Stomach smooth muscle (tissue), 2 donors: Measurements from ENCODE around the gene INA.

Experiments
- H3K27ac ChIP-seq: one replicate; pipeline ENCODE4 v1.7.0; 2013; ENCODE audit warnings: mild to moderate bottlenecking, low read length, inconsistent platforms
- H3K27me3 ChIP-seq, 2 donors: one replicate each; pipeline ENCODE4 v1.7.0; 2013; ENCODE audit warnings: low read length in 2 of 2; ENCODE audit not compliant: insufficient read depth in 2 of 2, control insufficient read depth in 1 of 2
- H3K36me3 ChIP-seq, 2 donors: one replicate each; pipeline ENCODE4 v1.7.0; 2013; ENCODE audit warnings: low read length in 2 of 2; ENCODE audit not compliant: control insufficient read depth in 2 of 2, insufficient read depth in 2 of 2
- H3K4me1 ChIP-seq: one replicate; pipeline ENCODE4 v1.7.0; 2013; ENCODE audit warnings: low read length; ENCODE audit not compliant: control insufficient read depth, insufficient read depth
- H3K4me3 ChIP-seq, 2 donors: one replicate each; pipeline ENCODE4 v1.7.0; 2013; ENCODE audit warnings: low read length in 2 of 2
- H3K9ac ChIP-seq, 2 donors: one replicate each; pipeline ENCODE4 v1.7.0; 2013; ENCODE audit warnings: low read length in 2 of 2, mild to moderate bottlenecking in 1 of 2
- H3K9me3 ChIP-seq, 2 donors: one replicate each; pipeline ENCODE4 v1.7.0; 2013; ENCODE audit warnings: low read length in 2 of 2; ENCODE audit not compliant: control insufficient read depth in 2 of 2
- donor health status: healthy.
- donor health status: Pancreatic carcinoma.

Gene INA

DNA sequence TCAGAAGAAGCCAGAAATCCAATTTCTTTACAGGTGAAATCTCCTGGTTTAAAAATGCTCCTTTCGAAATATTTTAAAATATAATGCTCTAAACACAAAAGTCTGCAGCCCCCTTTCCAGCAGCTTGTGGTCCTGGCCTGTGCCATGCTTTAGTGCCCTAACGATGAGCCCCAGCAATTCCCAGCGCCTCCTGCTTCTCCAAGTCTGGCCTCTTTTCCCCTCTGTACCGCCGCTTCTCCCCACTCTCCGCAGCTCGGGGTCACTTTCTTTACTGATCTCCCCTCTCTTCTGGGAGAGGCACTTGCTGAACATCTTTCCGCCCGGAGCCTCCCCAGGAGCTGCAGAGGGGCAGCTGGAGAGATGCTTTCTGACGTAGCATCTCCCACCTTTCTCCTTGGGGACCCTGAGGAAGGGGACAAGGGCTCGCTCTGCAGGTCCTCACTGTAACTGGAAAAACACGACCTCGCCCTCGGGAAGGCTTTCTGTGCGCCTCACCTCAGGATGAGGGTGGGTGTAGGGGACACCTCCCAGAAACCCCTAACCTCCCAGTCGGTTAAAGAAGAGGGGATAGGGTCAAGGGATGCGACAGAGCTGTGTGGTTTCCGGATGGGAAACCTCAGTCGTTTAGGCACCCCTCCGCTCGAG lies 565 bp upstream of the INA start:
- no peak overlapping the region for H3K27ac ChIP-seq
- H3K9me3 ChIP-seq, result peaks cover 3 to 6% of the 10 kb centered on the region in 2 donors
- H3K9ac ChIP-seq, result no peak overlapping the region
- peaks cover 18% of the 10 kb centered on the region for H3K4me1 ChIP-seq
- no peaks in the 10 kb centered on the region for H3K36me3 ChIP-seq
- peaks cover 32 to 49% of the 10 kb centered on the region in 2 donors for H3K27me3 ChIP-seq
- no peak overlapping the region for H3K4me3 ChIP-seq

DNA sequence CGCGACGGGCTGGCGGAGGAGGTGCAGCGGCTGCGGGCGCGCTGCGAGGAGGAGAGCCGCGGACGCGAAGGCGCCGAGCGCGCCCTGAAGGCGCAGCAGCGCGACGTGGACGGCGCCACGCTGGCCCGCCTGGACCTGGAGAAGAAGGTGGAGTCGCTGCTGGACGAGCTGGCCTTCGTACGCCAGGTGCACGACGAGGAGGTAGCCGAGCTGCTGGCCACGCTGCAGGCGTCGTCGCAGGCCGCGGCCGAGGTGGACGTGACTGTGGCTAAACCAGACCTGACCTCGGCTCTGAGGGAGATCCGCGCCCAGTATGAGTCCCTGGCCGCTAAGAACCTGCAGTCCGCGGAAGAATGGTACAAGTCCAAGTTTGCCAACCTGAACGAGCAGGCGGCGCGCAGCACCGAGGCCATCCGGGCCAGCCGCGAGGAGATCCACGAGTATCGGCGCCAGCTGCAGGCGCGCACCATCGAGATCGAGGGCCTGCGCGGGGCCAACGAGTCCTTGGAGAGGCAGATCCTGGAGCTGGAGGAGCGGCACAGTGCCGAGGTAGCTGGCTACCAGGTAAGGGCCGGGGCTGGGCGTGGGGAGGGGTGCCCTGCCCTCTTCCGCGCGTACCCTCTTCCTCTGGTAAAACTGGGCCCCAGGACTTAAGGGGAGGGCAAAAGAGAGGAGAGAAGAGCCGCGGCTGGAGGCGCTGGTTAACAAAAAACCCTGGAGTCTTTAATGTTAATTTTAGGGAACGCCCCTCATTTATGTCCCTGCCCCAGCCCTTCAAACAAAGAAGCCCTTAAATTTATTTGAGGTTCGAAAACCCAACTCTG lies 987 bp downstream of the INA start:
- no peaks in the 10 kb centered on the region for H3K36me3 ChIP-seq
- H3K9me3 ChIP-seq, result peaks cover 3 to 6% of the 10 kb centered on the region in 2 donors
- H3K4me3 ChIP-seq, result peak overlapping the region in 1 of 2 donors; percentile 58
- H3K27ac ChIP-seq, result no peak overlapping the region
- H3K9ac ChIP-seq, result no peak overlapping the region
- peaks cover 18% of the 10 kb centered on the region for H3K4me1 ChIP-seq
- H3K27me3 ChIP-seq, result peaks cover 39 to 49% of the 10 kb centered on the region in 2 donors

DNA sequence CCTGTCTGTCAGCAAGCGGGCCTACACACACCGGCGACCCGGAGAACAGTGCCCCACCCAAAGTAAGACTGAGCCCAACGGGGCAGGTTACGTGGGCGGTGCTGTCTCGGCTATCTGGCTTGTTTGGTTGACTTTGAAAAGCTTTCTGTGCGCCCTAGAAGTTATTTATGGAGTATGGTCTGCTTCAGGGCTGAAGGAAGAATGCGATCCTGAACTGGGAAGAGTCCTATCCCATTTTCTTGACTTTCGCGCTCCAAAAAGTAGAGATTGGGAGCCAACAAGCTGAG lies 1.5 kb downstream of the INA start:
- peaks cover 13% of the 10 kb centered on the region for H3K4me1 ChIP-seq
- H3K4me3 ChIP-seq, result no peak overlapping the region
- H3K9ac ChIP-seq, result no peak overlapping the region
- H3K9me3 ChIP-seq, result peaks cover 3 to 6% of the 10 kb centered on the region in 2 donors
- no peak overlapping the region for H3K27ac ChIP-seq
- H3K36me3 ChIP-seq, result no peaks in the 10 kb centered on the region
- peaks cover 39 to 49% of the 10 kb centered on the region in 2 donors for H3K27me3 ChIP-seq

DNA sequence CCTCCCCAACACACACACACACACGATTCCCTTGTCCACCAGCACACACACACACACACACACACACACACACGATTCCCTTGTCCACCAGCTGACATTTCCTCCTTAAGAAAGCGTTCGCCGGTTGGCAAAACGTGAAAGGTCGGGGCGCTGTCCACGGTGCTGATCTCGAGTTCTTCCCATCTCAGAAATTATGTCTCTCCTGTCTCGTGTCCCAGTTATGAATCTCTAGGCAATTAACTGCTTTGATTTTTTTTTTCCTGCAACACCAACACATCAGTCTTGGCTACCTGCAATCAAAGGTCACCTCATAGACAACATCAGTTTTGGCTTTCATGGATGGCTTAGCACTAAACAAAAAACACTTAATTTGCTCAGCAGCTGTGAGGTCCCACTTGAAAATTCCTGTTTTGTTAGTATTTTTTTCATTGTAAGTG lies 1.9 kb downstream of the INA start:
- Histone ChIP-seq H3K4me1 (peaks cover 13% of the 10 kb centered on the region), H3K4me3 (no peak overlapping the region), H3K9me3 (peaks cover 3 to 6% of the 10 kb centered on the region in 2 donors), H3K9ac (no peak overlapping the region), H3K36me3 (no peaks in the 10 kb centered on the region), H3K27ac (no peak overlapping the region), H3K27me3 (peaks cover 39 to 49% of the 10 kb centered on the region in 2 donors)

DNA sequence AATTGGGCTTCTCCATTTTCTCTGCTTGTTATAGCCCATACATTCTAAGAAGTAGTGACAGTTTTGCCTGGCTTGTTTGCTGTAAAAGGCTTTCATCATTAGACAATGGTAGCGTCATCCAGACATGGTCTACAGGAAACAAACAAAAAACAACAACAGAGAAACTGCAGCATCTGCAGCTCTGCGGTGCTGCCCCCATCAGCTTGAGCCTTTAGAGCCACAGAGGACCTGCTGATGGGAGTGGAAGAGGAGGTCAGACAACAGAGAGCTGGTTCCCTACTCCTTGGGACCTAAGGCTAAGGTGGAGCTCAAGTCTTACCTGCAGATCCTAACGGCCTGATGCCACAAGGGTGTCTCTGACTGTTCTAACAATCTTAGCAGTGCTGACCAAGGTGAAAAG lies 3.1 kb downstream of the INA start:
- Histone ChIP-seq H3K36me3 (no peaks in the 10 kb centered on the region), H3K27me3 (peaks cover 39 to 49% of the 10 kb centered on the region in 2 donors), H3K27ac (no peak overlapping the region), H3K4me3 (no peak overlapping the region), H3K9ac (no peak overlapping the region), H3K4me1 (peaks cover 13% of the 10 kb centered on the region), H3K9me3 (peaks cover 3 to 6% of the 10 kb centered on the region in 2 donors)

DNA sequence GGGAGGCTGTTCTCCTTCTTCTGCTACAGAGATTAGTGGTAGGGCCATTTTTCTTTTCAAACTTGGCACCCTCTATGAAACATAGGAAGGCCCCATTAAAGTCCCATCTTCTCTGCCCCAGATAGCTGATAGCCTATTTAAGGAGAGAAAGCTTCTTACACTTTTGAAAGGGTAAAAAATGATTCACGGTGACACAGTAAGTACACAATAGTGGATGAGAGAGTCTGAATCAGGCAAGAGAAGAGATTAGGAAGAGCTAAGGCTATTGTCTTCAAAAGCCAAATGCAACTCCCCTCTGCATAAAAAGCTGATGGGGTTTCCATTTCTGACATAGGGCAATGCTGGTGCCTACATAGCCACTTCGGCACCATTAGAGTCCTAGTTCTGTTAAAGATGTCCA lies 3.6 kb downstream of the INA start:
- H3K4me3 ChIP-seq, result no peak overlapping the region
- peaks cover 13% of the 10 kb centered on the region for H3K4me1 ChIP-seq
- no peak overlapping the region for H3K9ac ChIP-seq
- H3K27ac ChIP-seq, result no peak overlapping the region
- peaks cover 37 to 49% of the 10 kb centered on the region in 2 donors for H3K27me3 ChIP-seq
- no peaks in the 10 kb centered on the region for H3K36me3 ChIP-seq
- H3K9me3 ChIP-seq, result peaks cover 3 to 6% of the 10 kb centered on the region in 2 donors

DNA sequence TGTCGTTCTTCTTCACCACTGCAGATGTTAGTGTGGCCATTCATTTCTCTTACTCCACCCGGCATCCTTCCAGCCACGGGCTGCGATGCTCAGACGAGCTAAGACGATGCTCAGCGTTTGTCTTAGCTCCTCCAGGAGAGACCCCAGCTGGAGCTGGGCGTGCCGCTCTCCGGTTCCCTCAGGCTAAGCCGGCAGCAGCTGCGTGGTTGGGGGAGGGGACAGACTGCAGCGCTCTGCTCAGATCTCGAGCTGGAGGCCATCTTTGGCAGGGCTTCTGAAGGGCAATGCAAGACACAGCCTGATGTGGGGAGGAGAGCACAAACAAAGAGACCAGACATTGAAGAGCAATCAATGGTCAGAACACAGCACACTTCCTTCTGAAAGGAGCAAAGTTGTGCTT lies 4.8 kb downstream of the INA start:
- Histone ChIP-seq H3K4me1 (peaks cover 9% of the 10 kb centered on the region), H3K9me3 (peaks cover 3 to 6% of the 10 kb centered on the region in 2 donors), H3K9ac (no peak overlapping the region), H3K36me3 (no peaks in the 10 kb centered on the region), H3K27ac (no peak overlapping the region), H3K4me3 (no peak overlapping the region), H3K27me3 (peaks cover 31 to 47% of the 10 kb centered on the region in 2 donors)

DNA sequence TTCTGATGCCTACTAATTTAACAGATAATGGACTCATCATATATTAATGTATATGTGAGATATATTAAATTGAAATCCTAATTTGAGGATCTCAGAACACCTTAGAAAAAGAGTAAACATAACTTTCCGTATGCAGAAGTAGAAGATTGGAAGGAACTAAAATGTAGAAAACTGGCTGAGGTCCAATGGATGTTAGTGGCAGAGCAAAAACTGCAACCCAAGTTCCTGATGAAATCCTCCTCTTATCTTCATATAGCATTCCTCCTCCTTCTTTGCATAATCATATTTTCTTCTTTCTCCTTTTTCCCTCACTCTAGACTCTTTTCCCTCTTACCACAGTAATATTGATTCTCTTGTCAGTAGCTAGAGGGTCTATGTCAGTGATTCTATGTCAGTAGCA lies 6.0 kb downstream of the INA start:
- H3K4me1 ChIP-seq, result no peaks in the 10 kb centered on the region
- peaks cover 3 to 6% of the 10 kb centered on the region in 2 donors for H3K9me3 ChIP-seq
- H3K36me3 ChIP-seq, result no peaks in the 10 kb centered on the region
- no peak overlapping the region for H3K9ac ChIP-seq
- peaks cover 26 to 36% of the 10 kb centered on the region in 2 donors for H3K27me3 ChIP-seq
- H3K27ac ChIP-seq, result no peak overlapping the region
- no peak overlapping the region for H3K4me3 ChIP-seq

DNA sequence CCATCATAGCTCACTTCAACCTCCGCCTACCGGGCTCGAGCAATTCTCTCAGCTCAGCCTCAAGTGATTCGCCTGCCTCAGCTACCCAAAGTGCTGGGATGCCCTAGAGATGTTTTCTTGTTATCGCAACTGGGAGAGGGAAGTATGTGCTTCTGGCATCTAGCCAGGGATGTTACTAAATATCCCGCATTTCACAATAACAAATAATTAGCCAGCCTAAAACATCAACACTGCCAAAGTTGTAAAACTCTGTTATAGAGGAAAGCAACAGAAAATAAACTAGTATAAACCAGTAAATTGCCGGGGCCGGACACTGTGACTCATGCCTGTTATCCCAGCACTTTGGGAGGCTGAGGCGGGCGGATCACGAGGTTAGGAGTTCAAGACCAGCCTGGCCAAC lies 7.2 kb downstream of the INA start:
- peaks cover 18 to 24% of the 10 kb centered on the region in 2 donors for H3K27me3 ChIP-seq
- H3K36me3 ChIP-seq, result no peaks in the 10 kb centered on the region
- H3K4me1 ChIP-seq, result no peaks in the 10 kb centered on the region
- H3K4me3 ChIP-seq, result no peak overlapping the region
- no peak overlapping the region for H3K27ac ChIP-seq
- peaks cover 0 to 6% of the 10 kb centered on the region in 2 donors for H3K9me3 ChIP-seq
- no peak overlapping the region for H3K9ac ChIP-seq

DNA sequence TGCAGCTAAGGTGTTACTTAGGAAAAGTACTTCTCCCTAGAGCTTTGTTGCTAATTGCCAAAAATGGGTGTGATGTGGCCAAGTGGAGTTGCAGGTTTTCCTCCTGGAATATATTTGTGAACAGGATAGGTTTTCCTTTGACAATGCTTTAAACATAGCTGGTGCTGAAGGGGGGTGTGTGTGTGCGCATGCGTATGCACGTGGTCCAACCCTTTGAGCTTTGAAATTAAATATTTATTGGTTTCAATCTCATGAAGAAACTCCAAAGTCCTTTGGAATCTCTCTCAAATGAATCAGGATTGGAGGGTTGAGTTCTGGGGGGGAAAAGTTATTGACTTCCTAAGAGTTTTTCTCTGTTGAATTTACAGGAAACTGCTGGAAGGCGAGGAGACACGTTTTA lies 11.1 kb downstream of the INA start:
- H3K27ac ChIP-seq, result no peak overlapping the region
- no peak overlapping the region for H3K4me3 ChIP-seq
- peaks cover 3 to 4% of the 10 kb centered on the region in 2 donors for H3K9me3 ChIP-seq
- no peaks in the 10 kb centered on the region for H3K4me1 ChIP-seq
- no peak overlapping the region for H3K9ac ChIP-seq
- H3K36me3 ChIP-seq, result no peaks in the 10 kb centered on the region
- peaks cover 5 to 7% of the 10 kb centered on the region in 2 donors for H3K27me3 ChIP-seq

DNA sequence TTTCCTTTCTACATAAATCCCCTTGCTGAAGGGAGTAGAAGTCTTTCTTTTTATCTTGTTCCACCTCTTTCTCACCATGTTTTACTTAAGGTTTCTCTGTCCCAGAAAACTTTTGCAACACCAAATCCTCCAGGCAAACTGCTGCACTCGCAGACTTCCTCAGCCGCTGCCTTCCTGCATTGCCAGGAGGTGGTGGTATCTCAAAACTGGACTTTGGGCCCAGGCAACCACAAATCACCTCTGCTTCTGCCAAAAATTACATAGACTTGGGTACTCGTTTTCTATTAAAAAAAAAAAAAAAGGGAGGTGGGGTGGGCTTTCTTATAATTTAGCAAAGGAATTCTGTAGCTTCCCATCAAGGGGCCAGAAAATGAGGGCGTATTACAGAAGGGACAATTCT lies 14.7 kb downstream of the INA start:
- H3K9ac ChIP-seq, result no peak overlapping the region
- no peak overlapping the region for H3K4me3 ChIP-seq
- no peaks in the 10 kb centered on the region for H3K4me1 ChIP-seq
- H3K9me3 ChIP-seq, result peaks cover 3 to 4% of the 10 kb centered on the region in 2 donors
- no peaks in the 10 kb centered on the region for H3K36me3 ChIP-seq
- H3K27me3 ChIP-seq, result peaks cover 3% of the 10 kb centered on the region in 2 donors
- H3K27ac ChIP-seq, result no peak overlapping the region
